Tibial nerve (tissue), 3 donors: ENCODE measurements around the gene MPRIP.

Experiments used
- CTCF ChIP-seq, 5 experiments: fragments of 200-600 bp in 3 of 5; fragments of 450-650 bp in 2 of 5; sonication (generic) in 3 of 5; IDR thresholded peaks; one replicate each; pipeline ENCODE4 v1.5.1; 2016 to 2019; ENCODE audit warnings: antibody characterized with exemption in 5 of 5, mild to moderate bottlenecking in 3 of 5, moderate library complexity in 2 of 5
- POLR2A ChIP-seq, 2 donors: fragments of 450-650 bp; IDR thresholded peaks; one replicate each; pipeline ENCODE4 v1.6.1; 2017; ENCODE audit warnings: antibody characterized with exemption in 2 of 2, mild to moderate bottlenecking in 2 of 2, moderate library complexity in 2 of 2

DNA sequence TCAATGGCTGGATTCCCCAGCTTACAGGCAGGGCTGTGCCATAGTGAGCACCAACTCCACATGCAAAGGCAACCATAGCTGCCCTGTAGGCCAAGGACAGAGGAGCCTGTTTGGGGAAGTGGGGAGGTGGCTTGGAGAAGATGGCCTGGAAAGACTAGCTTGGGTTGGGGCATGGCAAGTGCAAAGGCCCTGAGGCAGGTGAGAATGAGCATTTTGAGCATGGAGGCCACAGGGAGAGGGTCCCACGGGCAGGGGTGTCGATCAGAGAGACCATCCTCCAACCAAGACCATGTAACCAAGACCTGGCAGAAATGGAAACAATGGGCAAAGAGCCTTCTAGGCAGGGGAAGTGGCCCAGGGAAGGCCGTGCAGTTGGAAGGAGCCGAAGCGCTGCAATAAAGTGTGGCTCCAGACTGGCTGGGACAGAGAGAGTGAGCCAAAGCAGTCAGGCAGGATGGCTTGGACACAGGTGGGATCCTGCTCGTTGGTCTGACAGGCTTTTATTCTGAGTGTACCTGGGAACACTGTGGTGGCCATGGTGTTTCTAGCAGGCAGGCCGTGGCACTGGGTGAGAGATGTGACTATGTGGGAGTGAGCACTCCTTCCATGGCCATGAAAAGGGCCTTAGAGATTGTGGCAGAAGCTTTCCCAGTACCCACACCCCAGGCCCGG, 24.8 kb upstream of the MPRIP start:
- TF ChIP-seq CTCF (IDR thresholded peaks at IDR 0.05) (no peak), POLR2A (IDR thresholded peaks at IDR 0.05) (no peak)
